Calu3 (cell line): ENCODE measurements around the gene SPECC1. TPM values are rescaled to one million over a fixed set of nuclear protein-coding genes. Genes with fewer than 3 reads are reported as not detected.

Experiments
- BruUV-seq: library from RNA; stranded (reverse); fragments of 400-500 nt; replicated peaks from 2 replicates; lab custom pipeline; 2021; lab: Mats Ljungman, UMichigan
- CTCF ChIA-PET: fragments of 300-600 bp; sonication (Branson Sonifier 250); formaldehyde crosslinking; loops from one replicate; lab custom pipeline; 2022; ENCODE audit warnings: antibody characterized with exemption; lab: Charles Lee
- DNase-seq: peaks from one replicate; pipeline ENCODE4 v3.0.0; 2022
- H3K27ac Mint-ChIP-seq: one replicate; pipeline ENCODE4 v1.8.0; 2022; ENCODE audit warnings: mixed read lengths; ENCODE audit not compliant: unreplicated experiment
- H3K27me3 Mint-ChIP-seq: one replicate; pipeline ENCODE4 v1.8.0; 2022; ENCODE audit warnings: mixed read lengths; ENCODE audit not compliant: unreplicated experiment
- H3K36me3 Mint-ChIP-seq: one replicate; pipeline ENCODE4 v1.8.0; 2022; ENCODE audit warnings: mild to moderate bottlenecking, moderate library complexity, mixed read lengths; ENCODE audit not compliant: insufficient read depth, unreplicated experiment
- H3K4me1 Mint-ChIP-seq: one replicate; pipeline ENCODE4 v1.8.0; 2022; ENCODE audit warnings: mild to moderate bottlenecking, low read depth, mixed read lengths; ENCODE audit not compliant: unreplicated experiment
- H3K4me3 Mint-ChIP-seq: one replicate; pipeline ENCODE4 v1.8.0; 2022; ENCODE audit warnings: mild to moderate bottlenecking, low read depth, moderate library complexity, mixed read lengths; ENCODE audit not compliant: unreplicated experiment
- H3K9me3 Mint-ChIP-seq: one replicate; pipeline ENCODE4 v1.8.0; 2022; ENCODE audit warnings: low read depth, mixed read lengths; ENCODE audit not compliant: unreplicated experiment
- intact Hi-C: fragments of 100-400 bp; cut with micrococcal nuclease; formaldehyde crosslinking; loops from one replicate; pipeline ENCODE4 v1.10.0; 2022; ENCODE audit not compliant: unreplicated experiment
- total RNA-seq: library from RNA; stranded (reverse); gene quantifications from 2 replicates; pipeline ENCODE4 v1.2.3, GENCODE V29; 2022
- TF ChIP-seq, protein P1 (sequence below): fragments of 200-600 bp; IDR thresholded peaks from one replicate; pipeline ENCODE4 v1.8.0; 2022; ENCODE audit warnings: antibody characterized with exemption; ENCODE audit not compliant: unreplicated experiment

SPECC1 gene
- total RNA-seq, 1 experiment from 2014 or later, result 53.5 TPM

GRCh38 chr17:20313891-20314290, 304.7 kb downstream of the SPECC1 start:
- BruUV-seq, result no TSS peak
- H3K36me3 Mint-ChIP-seq, result peaks cover 4% of the 10 kb centered on the region
- TF ChIP-seq, protein P1, sequence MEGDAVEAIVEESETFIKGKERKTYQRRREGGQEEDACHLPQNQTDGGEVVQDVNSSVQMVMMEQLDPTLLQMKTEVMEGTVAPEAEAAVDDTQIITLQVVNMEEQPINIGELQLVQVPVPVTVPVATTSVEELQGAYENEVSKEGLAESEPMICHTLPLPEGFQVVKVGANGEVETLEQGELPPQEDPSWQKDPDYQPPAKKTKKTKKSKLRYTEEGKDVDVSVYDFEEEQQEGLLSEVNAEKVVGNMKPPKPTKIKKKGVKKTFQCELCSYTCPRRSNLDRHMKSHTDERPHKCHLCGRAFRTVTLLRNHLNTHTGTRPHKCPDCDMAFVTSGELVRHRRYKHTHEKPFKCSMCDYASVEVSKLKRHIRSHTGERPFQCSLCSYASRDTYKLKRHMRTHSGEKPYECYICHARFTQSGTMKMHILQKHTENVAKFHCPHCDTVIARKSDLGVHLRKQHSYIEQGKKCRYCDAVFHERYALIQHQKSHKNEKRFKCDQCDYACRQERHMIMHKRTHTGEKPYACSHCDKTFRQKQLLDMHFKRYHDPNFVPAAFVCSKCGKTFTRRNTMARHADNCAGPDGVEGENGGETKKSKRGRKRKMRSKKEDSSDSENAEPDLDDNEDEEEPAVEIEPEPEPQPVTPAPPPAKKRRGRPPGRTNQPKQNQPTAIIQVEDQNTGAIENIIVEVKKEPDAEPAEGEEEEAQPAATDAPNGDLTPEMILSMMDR, result no peak
- no peak for DNase-seq
- no peak overlapping the region for H3K27ac Mint-ChIP-seq
- H3K27me3 Mint-ChIP-seq, result no peaks in the 10 kb centered on the region
- CTCF ChIA-PET, result no interaction called here
- H3K4me1 Mint-ChIP-seq, result no peaks in the 10 kb centered on the region
- intact Hi-C loops, result no loop called here
- no peaks in the 10 kb centered on the region for H3K9me3 Mint-ChIP-seq
- no peak overlapping the region for H3K4me3 Mint-ChIP-seq

DNA sequence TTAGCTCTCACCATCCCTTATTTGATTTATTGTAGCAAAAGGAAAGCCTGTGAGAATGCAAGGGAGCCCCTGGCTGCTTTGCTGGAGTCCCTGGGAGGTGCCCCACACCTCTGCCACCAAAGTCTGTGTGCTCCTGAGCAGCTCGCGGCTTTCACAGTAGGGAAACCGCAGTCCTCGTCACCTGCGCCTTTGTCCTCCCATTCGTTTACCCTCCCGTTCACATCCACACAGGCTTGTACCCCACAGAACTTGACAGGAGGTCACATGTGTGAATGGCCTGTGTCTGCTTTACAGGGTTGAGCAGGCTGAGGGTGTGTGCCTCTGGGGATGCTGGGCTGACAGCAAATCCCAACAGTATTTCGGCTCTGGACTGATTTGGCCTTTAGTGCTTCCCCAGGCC, 305.7 kb downstream of the SPECC1 start:
- Mint-ChIP-seq H3K36me3 (peaks cover 4% of the 10 kb centered on the region), H3K4me3 (no peak overlapping the region), H3K4me1 (no peaks in the 10 kb centered on the region), H3K27me3 (no peaks in the 10 kb centered on the region), H3K27ac (no peak overlapping the region), H3K9me3 (no peaks in the 10 kb centered on the region)
- CTCF ChIA-PET, result no interaction called here
- no TSS peak for BruUV-seq
- TF ChIP-seq, protein P1, result no peak
- no peak for DNase-seq
- intact Hi-C loops, result no loop called here

DNA sequence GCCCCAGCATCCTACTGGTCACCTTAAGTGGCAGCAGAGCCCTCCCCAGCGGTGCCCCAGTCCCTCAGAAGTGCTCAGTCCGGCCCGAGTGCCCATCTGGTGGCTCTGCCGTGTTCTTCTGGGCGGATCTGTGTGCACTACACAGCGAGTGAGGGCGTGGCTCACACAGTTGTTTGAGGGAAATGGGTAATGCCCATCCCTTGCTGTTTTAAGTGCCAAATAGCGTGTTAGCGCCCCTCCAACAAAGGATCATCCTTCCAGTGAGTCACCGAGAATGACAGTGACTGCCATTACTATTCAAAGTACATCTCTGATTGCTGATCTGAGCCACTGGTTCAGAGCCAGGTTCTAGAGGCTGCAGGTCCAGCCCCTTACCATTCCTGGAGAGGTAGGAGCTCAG, 306.2 kb downstream of the SPECC1 start:
- TF ChIP-seq, protein P1, result no peak
- Mint-ChIP-seq H3K4me3 (no peak overlapping the region), H3K9me3 (no peaks in the 10 kb centered on the region), H3K27ac (no peak overlapping the region), H3K27me3 (no peaks in the 10 kb centered on the region), H3K36me3 (peaks cover 4% of the 10 kb centered on the region), H3K4me1 (no peaks in the 10 kb centered on the region)
- BruUV-seq, result no TSS peak
- DNase-seq, result no peak
- intact Hi-C loops, result no loop called here
- CTCF ChIA-PET, result no interaction called here

- no peak overlapping the region for H3K4me3 Mint-ChIP-seq
- CTCF ChIA-PET, result interaction anchor here (0.5 kb wide), 1 partner anchor 13 kb away, joined by 5 read pairs; no protein-coding TSS in a partner anchor
- intact Hi-C loops, result no loop called here
- no peaks in the 10 kb centered on the region for H3K9me3 Mint-ChIP-seq
- BruUV-seq, result no TSS peak
- TF ChIP-seq, protein P1, result no peak
- H3K27me3 Mint-ChIP-seq, result no peaks in the 10 kb centered on the region
- peaks cover 4% of the 10 kb centered on the region for H3K36me3 Mint-ChIP-seq
- no peak overlapping the region for H3K27ac Mint-ChIP-seq
- no peaks in the 10 kb centered on the region for H3K4me1 Mint-ChIP-seq
- no peak for DNase-seq
Measured at GRCh38 chr17:20315821-20316220, 306.7 kb downstream of the SPECC1 start.
